GM12865 (cell line): Measurements from ENCODE around the gene ETV6.

ENCODE experiments used
- DNase-seq: peaks from one replicate; pipeline ENCODE4 v3.0.0; 2010; ENCODE audit warnings: low read depth
- H3K4me3 ChIP-seq: 2 replicates; pipeline ENCODE4 v1.5.1; 2011; ENCODE audit warnings: mild to moderate bottlenecking, low read depth, low read length, control low read depth
- CTCF ChIP-seq: IDR thresholded peaks from 2 replicates; pipeline ENCODE4 v1.5.1; 2011; ENCODE audit warnings: low read length, control low read depth, low read depth, inconsistent platforms; ENCODE audit not compliant: insufficient read depth; ENCODE audit errors: missing control alignments

ETV6 gene

GRCh38 chr12:11774821-11775220 lies 125.3 kb downstream of the ETV6 start:
- DNase-seq, result no peak
- no peak for TF ChIP-seq CTCF
- H3K4me3 ChIP-seq, result no peak overlapping the region

GRCh38 chr12:11776316-11776715 lies 126.8 kb downstream of the ETV6 start:
- no peak for DNase-seq
- TF ChIP-seq CTCF, result no peak
- no peak overlapping the region for H3K4me3 ChIP-seq

GRCh38 chr12:11777451-11777850 lies 128.0 kb downstream of the ETV6 start:
- H3K4me3 ChIP-seq, result no peak overlapping the region
- TF ChIP-seq CTCF, result no peak

GRCh38 chr12:11777962-11778361 lies 128.5 kb downstream of the ETV6 start:
- no peak overlapping the region for H3K4me3 ChIP-seq
- no peak for DNase-seq
- TF ChIP-seq CTCF, result no peak

More at GRCh38 chr12:11777451-11777850, 128.0 kb downstream of the ETV6 start:
- no peak for DNase-seq

GRCh38 chr12:11778713-11779685 lies 129.5 kb downstream of the ETV6 start:
- DNase-seq, result peak; percentile 61
- no peak overlapping the region for H3K4me3 ChIP-seq
- TF ChIP-seq CTCF, result no peak

GRCh38 chr12:11780521-11781101 lies 131.1 kb downstream of the ETV6 start:
- DNase-seq, result peak; percentile 93
- H3K4me3 ChIP-seq, result peak overlapping the region; percentile 1
- no peak for TF ChIP-seq CTCF
